ENCODE data around the gene DPM3. TPM values are rescaled to one million over a fixed set of nuclear protein-coding genes. Genes with fewer than 3 reads are reported as not detected.
A peak's percentile ranks its signal among the peaks of the same experiment; 100 is the strongest.
"Not testable (repeated sequence)": the region's sequence is repeated elsewhere in the genome, so short reads cannot be mapped to it uniquely, and the experiment has no call there.

Gene DPM3
- total RNA-seq, 1 experiment from 2014 or later: 83.7 TPM

GRCh38 chr1:155169541-155169940, 29.2 kb upstream of the DPM3 start:
- peaks cover 17% of the 10 kb centered on the region for H3K79me2 ChIP-seq (ENCODE audit: low read depth)
- CTCF ChIA-PET: interaction anchor here (0.7 kb wide), 2 partner anchors 74 to 78 kb away, joined by 3 read pairs; no protein-coding TSS in a partner anchor
- no peaks in the 10 kb centered on the region for H3K27me3 ChIP-seq (ENCODE audit: insufficient read depth, low read depth)
- no peak overlapping the region for H3K4me3 ChIP-seq
- H3K4me2 ChIP-seq: no peak overlapping the region
- no peaks in the 10 kb centered on the region; the same call in 1 of the 2 replicates for H3K36me3 ChIP-seq (ENCODE audit: low read depth)
- H3K9me3 ChIP-seq (ENCODE audit: insufficient read depth, low read depth): no peaks in the 10 kb centered on the region
- peaks cover 21% of the 10 kb centered on the region for H3K4me1 ChIP-seq (replicated peaks; ENCODE audit: insufficient read depth)
- TF ChIP-seq CTCF (conservative IDR thresholded peaks at IDR 0.05): no peak
- TF ChIP-seq EZH2 (IDR thresholded peaks at IDR 0.05; ENCODE audit: low read depth): no peak
- no peak overlapping the region for H2AFZ ChIP-seq
- DNase-seq: no peak
- no peaks in the 10 kb centered on the region for H3K9me2 ChIP-seq (ENCODE audit: insufficient read depth)
- 0 out of 2 replicates have a peak, but pooled peaks cover 5% of the 10 kb centered on the region for H4K20me1 ChIP-seq (ENCODE audit: insufficient read depth)
- intact Hi-C loops (cut with micrococcal nuclease; ENCODE audit: unreplicated experiment): no loop called here
- no TSS peak for BruUV-seq (replicated peaks)
- POLR2A ChIA-PET (ENCODE audit: unreplicated experiment): no interaction called here
- H3K27ac ChIP-seq: no peak overlapping the region
- H3F3A ChIP-seq (ENCODE audit: insufficient read depth, low read depth): peaks cover 14% of the 10 kb centered on the region; the same call in 1 of the 2 replicates

GRCh38 chr1:155168456-155169210, 28.3 kb upstream of the DPM3 start:
- POLR2A ChIA-PET (ENCODE audit: unreplicated experiment): interaction anchor here (0.5 kb wide), 1 partner anchor 232 kb away, joined by 3 read pairs; no protein-coding TSS in a partner anchor
- intact Hi-C loops (cut with micrococcal nuclease; ENCODE audit: unreplicated experiment): no loop called here

GRCh38 chr1:155168105-155168445, 27.7 kb upstream of the DPM3 start:
- H4K20me1 ChIP-seq (ENCODE audit: insufficient read depth); intact Hi-C loops (cut with micrococcal nuclease; ENCODE audit: unreplicated experiment); BruUV-seq (replicated peaks); H3K36me3 ChIP-seq (ENCODE audit: low read depth); H3K27ac ChIP-seq; H3K9me2 ChIP-seq (ENCODE audit: insufficient read depth); H3K4me3 ChIP-seq; H3K9me3 ChIP-seq (ENCODE audit: insufficient read depth, low read depth); H3K27me3 ChIP-seq (ENCODE audit: insufficient read depth, low read depth); DNase-seq; H2AFZ ChIP-seq: not testable (repeated sequence)
- POLR2A ChIA-PET (ENCODE audit: unreplicated experiment): interaction anchor here (0.5 to 0.7 kb wide), 2 partner anchors 232 to 608 kb away, joined by 3 read pairs; no protein-coding TSS in a partner anchor
- Histone ChIP-seq H3K79me2 (ENCODE audit: low read depth) (peaks cover 17% of the 10 kb centered on the region), H3K4me1 (replicated peaks; ENCODE audit: insufficient read depth) (peaks cover 12% of the 10 kb centered on the region), H3F3A (ENCODE audit: insufficient read depth, low read depth) (peaks cover 14% of the 10 kb centered on the region; the same call in 1 of the 2 replicates), H3K4me2 (peak overlapping the region; percentile 69; the same call in 1 of the 2 replicates)
- CTCF ChIA-PET: interaction anchor here (0.7 to 1.5 kb wide), 7 partner anchors 56 to 92 kb away, joined by 3 to 20 read pairs (median 7); no protein-coding TSS in a partner anchor

More at GRCh38 chr1:155168456-155169210, 28.3 kb upstream of the DPM3 start:
- no peak overlapping the region for H3K27ac ChIP-seq
- H3K27me3 ChIP-seq (ENCODE audit: insufficient read depth, low read depth): no peaks in the 10 kb centered on the region
- H3K36me3 ChIP-seq (ENCODE audit: low read depth): no peaks in the 10 kb centered on the region; the same call in 1 of the 2 replicates
- peaks cover 17% of the 10 kb centered on the region for H3K79me2 ChIP-seq (ENCODE audit: low read depth)
- no peaks in the 10 kb centered on the region for H3K9me2 ChIP-seq (ENCODE audit: insufficient read depth)
- H3K4me2 ChIP-seq: no peak overlapping the region
- peaks cover 15% of the 10 kb centered on the region for H3K4me1 ChIP-seq (replicated peaks; ENCODE audit: insufficient read depth)
- TF ChIP-seq CTCF (conservative IDR thresholded peaks at IDR 0.05) (no peak), EZH2 (IDR thresholded peaks at IDR 0.05; ENCODE audit: low read depth) (no peak)
- H3K9me3 ChIP-seq (ENCODE audit: insufficient read depth, low read depth): no peaks in the 10 kb centered on the region
- BruUV-seq (replicated peaks): no TSS peak
- H2AFZ ChIP-seq: no peak overlapping the region
- 0 out of 2 replicates have a peak, but pooled peaks cover 5% of the 10 kb centered on the region for H4K20me1 ChIP-seq (ENCODE audit: insufficient read depth)
- CTCF ChIA-PET: interaction anchor here (0.7 to 1.5 kb wide), 7 partner anchors 56 to 83 kb away, joined by 3 to 20 read pairs (median 7); no protein-coding TSS in a partner anchor
- H3K4me3 ChIP-seq: no peak overlapping the region
- no peak for DNase-seq
- H3F3A ChIP-seq (ENCODE audit: insufficient read depth, low read depth): peaks cover 14% of the 10 kb centered on the region; the same call in 1 of the 2 replicates
